Uterus (tissue), 2 donors: Measurements from ENCODE around the gene ULK4.

Experiments used
- POLR2A ChIP-seq, 2 donors: fragments of 450-650 bp; IDR thresholded peaks; one replicate each; pipeline ENCODE4 v1.6.1; 2016; ENCODE audit warnings: antibody characterized with exemption in 2 of 2, mild to moderate bottlenecking in 1 of 2, moderate library complexity in 1 of 2
- TF ChIP-seq, protein P1 (sequence below), 4 experiments: fragments of 200-600 bp in 2 of 4; fragments of 450-650 bp in 2 of 4; sonication (generic) in 2 of 4; IDR thresholded peaks; one replicate each; pipeline ENCODE4 v1.5.1; 2016 to 2019; ENCODE audit warnings: antibody characterized with exemption in 4 of 4, mild to moderate bottlenecking in 2 of 4, moderate library complexity in 1 of 4

GRCh38 chr3:41308119-41308518 is 653.8 kb downstream of the ULK4 start:
- TF ChIP-seq, protein P1, sequence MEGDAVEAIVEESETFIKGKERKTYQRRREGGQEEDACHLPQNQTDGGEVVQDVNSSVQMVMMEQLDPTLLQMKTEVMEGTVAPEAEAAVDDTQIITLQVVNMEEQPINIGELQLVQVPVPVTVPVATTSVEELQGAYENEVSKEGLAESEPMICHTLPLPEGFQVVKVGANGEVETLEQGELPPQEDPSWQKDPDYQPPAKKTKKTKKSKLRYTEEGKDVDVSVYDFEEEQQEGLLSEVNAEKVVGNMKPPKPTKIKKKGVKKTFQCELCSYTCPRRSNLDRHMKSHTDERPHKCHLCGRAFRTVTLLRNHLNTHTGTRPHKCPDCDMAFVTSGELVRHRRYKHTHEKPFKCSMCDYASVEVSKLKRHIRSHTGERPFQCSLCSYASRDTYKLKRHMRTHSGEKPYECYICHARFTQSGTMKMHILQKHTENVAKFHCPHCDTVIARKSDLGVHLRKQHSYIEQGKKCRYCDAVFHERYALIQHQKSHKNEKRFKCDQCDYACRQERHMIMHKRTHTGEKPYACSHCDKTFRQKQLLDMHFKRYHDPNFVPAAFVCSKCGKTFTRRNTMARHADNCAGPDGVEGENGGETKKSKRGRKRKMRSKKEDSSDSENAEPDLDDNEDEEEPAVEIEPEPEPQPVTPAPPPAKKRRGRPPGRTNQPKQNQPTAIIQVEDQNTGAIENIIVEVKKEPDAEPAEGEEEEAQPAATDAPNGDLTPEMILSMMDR (IDR thresholded peaks at IDR 0.05) = no peak
- TF ChIP-seq POLR2A (IDR thresholded peaks at IDR 0.05) = no peak
